GM21737 (cell line): Measurements from ENCODE around the gene HSD17B1.

Experiments used
- ATAC-seq: cut with Tn5 transposase; IDR thresholded peaks from one replicate; pipeline ENCODE4 v1.9.1; 2021; ENCODE audit warnings: mild to moderate bottlenecking, moderate library complexity; ENCODE audit not compliant: unreplicated experiment

Gene HSD17B1

GRCh38 chr17:42565523-42566214 lies 12.9 kb downstream of the HSD17B1 start:
- no peak for ATAC-seq

- no peak for ATAC-seq
Observed at GRCh38 chr17:42566215-42566882, 13.6 kb downstream of the HSD17B1 start.

- peak; percentile 33 for ATAC-seq
Observed at GRCh38 chr17:42566883-42567573, 14.3 kb downstream of the HSD17B1 start, which contains the start of gene MLX. Gene MLX (plus strand): TSS chr17:42567100. CDS start chr17:42567125, 25 bp downstream.

- no peak for ATAC-seq
Observed at GRCh38 chr17:42568341-42569111, 15.8 kb downstream of the HSD17B1 start.

- ATAC-seq, result no peak
Observed at GRCh38 chr17:42571435-42572225, 18.9 kb downstream of the HSD17B1 start.

- ATAC-seq, result no peak
Observed at GRCh38 chr17:42573095-42573494, 20.4 kb downstream of the HSD17B1 start.

- no peak for ATAC-seq
Observed at GRCh38 chr17:42574463-42574862, 21.7 kb downstream of the HSD17B1 start.

- no peak for ATAC-seq
Observed at GRCh38 chr17:42577140-42577531, 24.4 kb downstream of the HSD17B1 start.

GRCh38 chr17:42577532-42578281 lies 25.0 kb downstream of the HSD17B1 start, which contains the start of gene PSMC3IP:
Gene PSMC3IP (minus strand): TSS chr17:42577729. CDS start chr17:42577686, 43 bp downstream.
- peak; percentile 59 for ATAC-seq

GRCh38 chr17:42578282-42578869 lies 25.7 kb downstream of the HSD17B1 start:
- peak; percentile 59 for ATAC-seq

GRCh38 chr17:42579794-42580551 lies 27.2 kb downstream of the HSD17B1 start:
- ATAC-seq, result no peak

GRCh38 chr17:42581744-42582270 lies 29.1 kb downstream of the HSD17B1 start:
- no peak for ATAC-seq

GRCh38 chr17:42584880-42585279 lies 32.2 kb downstream of the HSD17B1 start:
- ATAC-seq, result no peak

- ATAC-seq, result no peak
Observed at GRCh38 chr17:42585353-42585752, 32.6 kb downstream of the HSD17B1 start.

- ATAC-seq, result peak; percentile 55
Observed at GRCh38 chr17:42586514-42587230, 33.9 kb downstream of the HSD17B1 start.

GRCh38 chr17:42590886-42591285 lies 38.2 kb downstream of the HSD17B1 start:
- ATAC-seq, result no peak

GRCh38 chr17:42591411-42591810 lies 38.7 kb downstream of the HSD17B1 start:
- no peak for ATAC-seq
